ENCODE data around the gene COX14. TPM values are rescaled to one million over a fixed set of nuclear protein-coding genes. Genes with fewer than 3 reads are reported as not detected.

COX14 gene
- total and polyA plus RNA-seq, 10 of the 15 experiments (the other 5 are each of a cell fraction or from before 2014, with no cell fraction given), result 44.6 to 361 (median 120) TPM

DNA sequence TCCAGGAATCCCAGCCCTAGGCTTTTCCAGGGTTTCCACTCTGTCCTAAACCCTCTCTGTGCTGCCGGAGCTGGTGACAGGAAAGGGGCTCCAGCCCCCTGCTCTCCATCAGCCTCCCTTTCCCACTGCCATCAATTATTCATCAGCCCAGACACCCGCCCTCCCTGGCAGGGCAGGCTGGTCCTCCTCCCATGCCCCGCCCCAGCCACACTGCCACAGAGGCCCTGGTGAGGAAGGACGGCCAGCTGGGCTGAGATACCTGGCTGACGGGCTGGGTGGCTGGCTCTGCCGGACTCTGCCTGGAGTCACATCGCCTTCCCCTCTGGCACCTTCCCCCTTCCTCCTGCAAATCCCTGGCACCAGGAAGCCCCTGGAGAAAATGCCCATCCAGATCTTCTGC lies 38.8 kb upstream of the COX14 start:
- intact Hi-C loops (cut with micrococcal nuclease; ENCODE audit: unreplicated experiment), result loop anchor here (5.0 to 10.0 kb wide), 2 partner anchors 206 to 332 kb away; partner anchors contain the start of gene LARP4
- WGBS (ENCODE audit: insufficient coverage, insufficient replicate concordance, low lambda C conversion rate, missing lambda C conversion rate), result 40% methylated on average over 7 of the region's 7 CpGs
- no peaks in the 10 kb centered on the region for H3K27me3 ChIP-seq (replicated peaks in 1 of 2; ENCODE audit: control insufficient read depth in 2 of 2, insufficient read depth in 2 of 2, low read length in 1 of 2)
- ChIA-PET RAD21 (ENCODE audit: unreplicated experiment) (interaction anchor here (1.2 to 1.6 kb wide), 3 partner anchors 37 to 113 kb away, joined by 3 to 4 read pairs (median 4); partner anchors contain the start of gene CERS5), POLR2A (interaction anchor here (0.5 kb wide), 2 partner anchors 24 to 459 kb away, joined by 3 read pairs; no protein-coding TSS in a partner anchor), CTCF (interaction anchor here (0.7 to 5.3 kb wide), 8 partner anchors 12 to 241 kb away, joined by 3 to 50 read pairs (median 6); partner anchors contain the start of gene SMARCD1), SMC1A (ENCODE audit: uncharacterized antibody, unreplicated experiment) (interaction anchor here (2.1 kb wide), 1 partner anchor 103 kb away, joined by 8 read pairs; no protein-coding TSS in a partner anchor)
- no peak overlapping the region for H2AFZ ChIP-seq (ENCODE audit: control insufficient read depth, low read depth, low read length)
- H4K20me1 ChIP-seq (ENCODE audit: control insufficient read depth, insufficient read depth), result no peaks in the 10 kb centered on the region
- H3K9me3 ChIP-seq (replicated peaks; ENCODE audit: control insufficient read depth, insufficient read depth, low read length), result no peaks in the 10 kb centered on the region
- no peak overlapping the region for H3K27ac ChIP-seq (ENCODE audit: control insufficient read depth, insufficient read depth)
- TF ChIP-seq, protein P1, sequence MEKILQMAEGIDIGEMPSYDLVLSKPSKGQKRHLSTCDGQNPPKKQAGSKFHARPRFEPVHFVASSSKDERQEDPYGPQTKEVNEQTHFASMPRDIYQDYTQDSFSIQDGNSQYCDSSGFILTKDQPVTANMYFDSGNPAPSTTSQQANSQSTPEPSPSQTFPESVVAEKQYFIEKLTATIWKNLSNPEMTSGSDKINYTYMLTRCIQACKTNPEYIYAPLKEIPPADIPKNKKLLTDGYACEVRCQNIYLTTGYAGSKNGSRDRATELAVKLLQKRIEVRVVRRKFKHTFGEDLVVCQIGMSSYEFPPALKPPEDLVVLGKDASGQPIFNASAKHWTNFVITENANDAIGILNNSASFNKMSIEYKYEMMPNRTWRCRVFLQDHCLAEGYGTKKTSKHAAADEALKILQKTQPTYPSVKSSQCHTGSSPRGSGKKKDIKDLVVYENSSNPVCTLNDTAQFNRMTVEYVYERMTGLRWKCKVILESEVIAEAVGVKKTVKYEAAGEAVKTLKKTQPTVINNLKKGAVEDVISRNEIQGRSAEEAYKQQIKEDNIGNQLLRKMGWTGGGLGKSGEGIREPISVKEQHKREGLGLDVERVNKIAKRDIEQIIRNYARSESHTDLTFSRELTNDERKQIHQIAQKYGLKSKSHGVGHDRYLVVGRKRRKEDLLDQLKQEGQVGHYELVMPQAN (conservative IDR thresholded peaks at IDR 0.05), result no peak
- TF ChIP-seq TCF12 (IDR thresholded peaks at IDR 0.05; ENCODE audit: low read depth, low read length) (no peak), RCOR1 (conservative IDR thresholded peaks at IDR 0.05; ENCODE audit: low read depth, low read length) (no peak)
- no TSS peak for BruUV-seq (replicated peaks)
- H3K4me3 ChIP-seq, result no peak overlapping the region
- H3K4me1 ChIP-seq (ENCODE audit: control insufficient read depth, insufficient read depth, low read length), result no peaks in the 10 kb centered on the region; the same call in 1 of the 2 replicates
- in situ Hi-C loops (cut with MboI), result no loop called here
- no peaks in the 10 kb centered on the region for H3K36me3 ChIP-seq (ENCODE audit: control insufficient read depth in 2 of 2, insufficient read depth in 2 of 2, low read length in 1 of 2)
- FAIRE-seq (no peak), DNase-seq (ENCODE audit: low read depth, low spot score) (no peak), ATAC-seq (no peak)
- H3K4me2 ChIP-seq (ENCODE audit: control insufficient read depth, insufficient read depth), result no peak overlapping the region
- H3K9ac ChIP-seq (ENCODE audit: control insufficient read depth, insufficient read depth, low read length), result no peak overlapping the region
- no peaks in the 10 kb centered on the region for H3K79me2 ChIP-seq (ENCODE audit: control insufficient read depth, insufficient read depth, low read length)

DNA sequence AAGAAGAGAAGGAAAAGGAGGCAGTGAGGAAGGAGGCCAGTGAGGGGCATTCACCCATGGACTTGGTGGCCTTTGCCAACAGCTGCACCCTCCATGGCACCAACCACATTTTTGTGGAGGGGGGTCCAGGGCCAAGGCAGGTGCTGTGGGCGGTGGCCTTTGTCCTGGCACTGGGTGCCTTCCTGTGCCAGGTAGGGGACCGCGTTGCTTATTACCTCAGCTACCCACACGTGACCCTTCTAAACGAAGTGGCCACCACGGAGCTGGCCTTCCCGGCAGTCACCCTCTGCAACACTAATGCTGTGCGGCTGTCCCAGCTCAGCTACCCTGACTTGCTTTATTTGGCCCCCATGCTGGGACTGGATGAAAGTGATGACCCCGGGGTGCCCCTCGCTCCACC lies 38.3 kb upstream of the COX14 start:
- DNase-seq (ENCODE audit: low read depth, low spot score) (no peak), ATAC-seq (no peak), FAIRE-seq (no peak)
- ChIA-PET SMC1A (ENCODE audit: uncharacterized antibody, unreplicated experiment) (interaction anchor here (1.1 to 2.1 kb wide), 2 partner anchors 38 to 102 kb away, joined by 3 to 8 read pairs; partner anchors contain the start of gene COX14), RAD21 (ENCODE audit: unreplicated experiment) (interaction anchor here (1.2 to 2.9 kb wide), 7 partner anchors 11 to 113 kb away, joined by 3 to 10 read pairs (median 4); partner anchors contain the start of gene SMARCD1), CTCF (interaction anchor here (1.1 to 5.3 kb wide), 9 partner anchors 11 to 240 kb away, joined by 3 to 50 read pairs (median 9); partner anchors contain the start of gene SMARCD1), POLR2A (interaction anchor here (0.5 kb wide), 1 partner anchor 459 kb away, joined by 3 read pairs; no protein-coding TSS in a partner anchor)
- in situ Hi-C loops (cut with MboI), result no loop called here
- H4K20me1 ChIP-seq (ENCODE audit: control insufficient read depth, insufficient read depth), result no peaks in the 10 kb centered on the region
- no peak overlapping the region for H3K4me2 ChIP-seq (ENCODE audit: control insufficient read depth, insufficient read depth)
- no TSS peak for BruUV-seq (replicated peaks)
- no peak overlapping the region for H3K4me3 ChIP-seq
- intact Hi-C loops (cut with micrococcal nuclease; ENCODE audit: unreplicated experiment), result loop anchor here (5.0 to 10.0 kb wide), 2 partner anchors 206 to 331 kb away; partner anchors contain the start of gene LARP4
- no peaks in the 10 kb centered on the region; the same call in 1 of the 2 replicates for H3K4me1 ChIP-seq (ENCODE audit: control insufficient read depth, insufficient read depth, low read length)
- WGBS (ENCODE audit: insufficient coverage, insufficient replicate concordance, low lambda C conversion rate, missing lambda C conversion rate), result 43% methylated on average over 10 of the region's 10 CpGs
- TF ChIP-seq BACH1 (IDR thresholded peaks at IDR 0.05; ENCODE audit: borderline replicate concordance) (no peak), JUND (IDR thresholded peaks at IDR 0.05; ENCODE audit: low read depth, low read length) (no peak)
- TF ChIP-seq, protein P2, sequence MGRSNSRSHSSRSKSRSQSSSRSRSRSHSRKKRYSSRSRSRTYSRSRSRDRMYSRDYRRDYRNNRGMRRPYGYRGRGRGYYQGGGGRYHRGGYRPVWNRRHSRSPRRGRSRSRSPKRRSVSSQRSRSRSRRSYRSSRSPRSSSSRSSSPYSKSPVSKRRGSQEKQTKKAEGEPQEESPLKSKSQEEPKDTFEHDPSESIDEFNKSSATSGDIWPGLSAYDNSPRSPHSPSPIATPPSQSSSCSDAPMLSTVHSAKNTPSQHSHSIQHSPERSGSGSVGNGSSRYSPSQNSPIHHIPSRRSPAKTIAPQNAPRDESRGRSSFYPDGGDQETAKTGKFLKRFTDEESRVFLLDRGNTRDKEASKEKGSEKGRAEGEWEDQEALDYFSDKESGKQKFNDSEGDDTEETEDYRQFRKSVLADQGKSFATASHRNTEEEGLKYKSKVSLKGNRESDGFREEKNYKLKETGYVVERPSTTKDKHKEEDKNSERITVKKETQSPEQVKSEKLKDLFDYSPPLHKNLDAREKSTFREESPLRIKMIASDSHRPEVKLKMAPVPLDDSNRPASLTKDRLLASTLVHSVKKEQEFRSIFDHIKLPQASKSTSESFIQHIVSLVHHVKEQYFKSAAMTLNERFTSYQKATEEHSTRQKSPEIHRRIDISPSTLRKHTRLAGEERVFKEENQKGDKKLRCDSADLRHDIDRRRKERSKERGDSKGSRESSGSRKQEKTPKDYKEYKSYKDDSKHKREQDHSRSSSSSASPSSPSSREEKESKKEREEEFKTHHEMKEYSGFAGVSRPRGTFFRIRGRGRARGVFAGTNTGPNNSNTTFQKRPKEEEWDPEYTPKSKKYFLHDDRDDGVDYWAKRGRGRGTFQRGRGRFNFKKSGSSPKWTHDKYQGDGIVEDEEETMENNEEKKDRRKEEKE (IDR thresholded peaks at IDR 0.05), result no peak
- TF ChIP-seq, protein P3, sequence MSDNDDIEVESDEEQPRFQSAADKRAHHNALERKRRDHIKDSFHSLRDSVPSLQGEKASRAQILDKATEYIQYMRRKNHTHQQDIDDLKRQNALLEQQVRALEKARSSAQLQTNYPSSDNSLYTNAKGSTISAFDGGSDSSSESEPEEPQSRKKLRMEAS (IDR thresholded peaks at IDR 0.05; ENCODE audit: low read depth, low read length), result no peak
- no peaks in the 10 kb centered on the region for H3K27me3 ChIP-seq (replicated peaks in 1 of 2; ENCODE audit: control insufficient read depth in 2 of 2, insufficient read depth in 2 of 2, low read length in 1 of 2)
- no peaks in the 10 kb centered on the region for H3K79me2 ChIP-seq (ENCODE audit: control insufficient read depth, insufficient read depth, low read length)
- H3K36me3 ChIP-seq (ENCODE audit: control insufficient read depth in 2 of 2, insufficient read depth in 2 of 2, low read length in 1 of 2), result no peaks in the 10 kb centered on the region
- H2AFZ ChIP-seq (ENCODE audit: control insufficient read depth, low read depth, low read length), result no peak overlapping the region
- no peak overlapping the region for H3K27ac ChIP-seq (ENCODE audit: control insufficient read depth, insufficient read depth)
- no peaks in the 10 kb centered on the region for H3K9me3 ChIP-seq (replicated peaks; ENCODE audit: control insufficient read depth, insufficient read depth, low read length)
- no peak overlapping the region for H3K9ac ChIP-seq (ENCODE audit: control insufficient read depth, insufficient read depth, low read length)
